Hematopoietic multipotent progenitor cell treated with erythropoietin and hydrocortisone succinate and interleukin-3 and kit ligand, for 17 days (in vitro differentiated cells): ENCODE measurements around the gene TRIO.
"Not testable (repeated sequence)": the region's sequence is repeated elsewhere in the genome, so short reads cannot be mapped to it uniquely, and the experiment has no call there.

ENCODE experiments used
- DNase-seq: peaks from one replicate; pipeline ENCODE4 v3.0.0-alpha.2; 2015; ENCODE audit warnings: low spot score

TRIO gene

DNA sequence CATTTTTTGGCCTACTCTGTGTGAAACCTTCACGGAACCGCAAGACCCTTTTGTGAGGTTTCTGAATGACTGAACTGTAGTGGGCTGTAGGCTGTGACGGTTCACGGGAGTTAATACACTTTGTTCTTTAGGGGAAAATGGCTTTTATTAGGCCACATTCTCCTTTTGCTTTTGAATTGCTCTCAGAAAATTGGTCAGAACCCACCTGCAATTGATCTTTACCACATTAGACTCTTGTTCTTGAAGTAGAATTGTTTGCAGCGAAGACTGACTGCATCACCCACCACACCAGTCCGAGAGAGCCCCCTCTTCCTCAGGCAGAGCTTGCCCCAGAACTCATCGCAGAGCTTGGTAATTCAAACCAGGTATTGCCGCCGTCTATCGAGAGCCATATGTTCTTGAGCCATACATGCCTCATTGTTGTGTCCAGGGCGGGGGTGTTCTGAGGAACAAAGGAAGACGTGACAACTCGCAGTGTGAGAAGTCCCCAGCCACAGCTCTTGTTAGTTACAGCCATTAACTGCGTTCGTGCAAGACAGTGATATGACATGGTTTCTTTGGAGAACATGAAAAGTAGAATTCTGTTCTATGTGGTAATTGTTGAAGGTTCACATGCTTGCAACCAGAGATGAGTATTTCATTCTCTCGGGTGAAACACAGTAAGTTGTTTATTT, 272.0 kb downstream of the TRIO start:
- no peak for DNase-seq

DNA sequence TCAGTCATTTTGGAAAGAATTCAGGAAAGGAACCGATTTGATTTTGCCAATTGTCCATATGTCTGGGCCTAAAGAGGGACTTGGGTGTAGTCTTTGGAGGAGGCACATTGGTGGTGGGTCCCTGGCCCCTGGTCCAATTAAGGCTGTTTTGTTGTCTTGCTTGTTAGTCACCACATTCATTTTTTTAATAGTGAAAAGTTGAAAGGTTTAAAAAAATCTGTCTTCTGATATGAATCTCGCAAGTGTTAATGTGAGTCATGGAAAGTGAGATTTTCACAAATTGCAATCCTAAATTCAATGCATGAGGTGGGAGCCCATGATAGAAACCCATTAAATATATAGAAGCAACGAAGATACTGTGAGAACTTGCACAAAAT, 272.5 kb downstream of the TRIO start:
- DNase-seq: no peak

DNA sequence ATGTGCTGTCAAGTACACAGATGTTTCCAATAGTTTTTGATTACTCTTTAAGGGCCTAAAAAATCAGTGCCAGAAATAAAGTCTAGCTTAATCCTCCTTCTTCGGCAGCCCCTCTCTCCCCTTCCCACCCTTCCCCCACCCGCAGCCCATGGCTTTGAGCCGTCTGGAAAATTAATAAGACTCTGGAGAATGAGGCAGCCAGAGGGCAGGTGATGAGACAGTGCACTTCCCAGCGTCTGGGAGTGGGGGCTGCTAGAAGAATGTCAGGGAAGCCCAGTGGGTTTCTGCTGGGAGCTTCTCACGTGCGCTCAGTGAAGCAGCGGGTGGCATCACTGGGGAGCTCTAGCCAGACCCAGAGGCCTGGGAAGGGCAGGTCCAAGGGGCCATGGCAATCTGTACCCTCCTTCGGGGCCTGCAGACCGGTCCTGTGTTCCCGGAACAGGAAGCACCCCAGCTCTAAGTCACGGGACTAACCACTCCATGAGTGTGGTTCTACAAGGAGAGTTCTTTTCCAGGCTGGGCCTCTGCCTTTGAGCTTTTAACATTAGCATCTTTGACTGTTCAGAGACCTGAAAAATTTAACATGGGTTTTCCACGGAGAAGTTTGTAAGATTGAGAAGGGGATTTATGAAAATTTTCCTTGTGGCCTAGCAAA, 273.6 kb downstream of the TRIO start:
- DNase-seq: no peak

DNA sequence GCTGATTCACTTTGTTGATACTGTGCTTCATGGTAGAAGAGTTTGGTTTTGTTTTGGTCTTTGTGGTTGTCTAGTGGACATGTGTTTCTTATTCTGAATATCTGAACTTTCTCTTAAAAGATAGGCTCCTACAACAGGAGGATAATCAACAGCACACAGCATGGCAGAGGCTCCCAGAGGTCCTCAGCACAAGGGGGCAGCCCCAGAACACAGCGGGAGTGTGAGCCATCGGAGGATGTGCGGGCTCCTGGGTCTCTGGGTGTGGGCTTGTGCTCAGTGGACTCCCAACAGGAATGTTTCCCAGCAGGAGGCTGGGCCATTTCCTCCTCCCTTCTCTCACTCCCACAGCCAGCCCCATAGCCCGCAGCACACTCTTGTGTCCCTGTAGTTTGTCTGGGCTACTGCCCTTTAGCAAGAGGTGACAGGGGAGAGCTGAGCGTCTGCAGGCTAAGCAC, 274.2 kb downstream of the TRIO start:
- no peak for DNase-seq

GRCh38 chr5:14417792-14418765, 274.9 kb downstream of the TRIO start:
- no peak for DNase-seq

DNA sequence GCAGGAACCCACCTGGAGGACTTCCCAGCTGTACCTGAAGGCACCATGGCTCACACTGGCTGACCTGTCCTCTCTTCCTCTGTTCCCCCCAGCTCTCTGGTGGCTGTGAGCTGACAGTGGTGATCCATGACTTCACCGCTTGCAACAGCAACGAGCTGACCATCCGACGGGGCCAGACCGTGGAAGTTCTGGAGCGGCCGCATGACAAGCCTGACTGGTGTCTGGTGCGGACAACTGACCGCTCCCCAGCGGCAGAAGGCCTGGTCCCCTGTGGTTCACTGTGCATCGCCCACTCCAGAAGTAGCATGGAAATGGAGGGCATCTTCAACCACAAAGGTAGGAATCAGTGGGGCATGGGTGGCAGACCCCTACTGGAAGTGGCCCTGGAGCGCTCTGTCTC, 276.5 kb downstream of the TRIO start:
- no peak for DNase-seq

DNA sequence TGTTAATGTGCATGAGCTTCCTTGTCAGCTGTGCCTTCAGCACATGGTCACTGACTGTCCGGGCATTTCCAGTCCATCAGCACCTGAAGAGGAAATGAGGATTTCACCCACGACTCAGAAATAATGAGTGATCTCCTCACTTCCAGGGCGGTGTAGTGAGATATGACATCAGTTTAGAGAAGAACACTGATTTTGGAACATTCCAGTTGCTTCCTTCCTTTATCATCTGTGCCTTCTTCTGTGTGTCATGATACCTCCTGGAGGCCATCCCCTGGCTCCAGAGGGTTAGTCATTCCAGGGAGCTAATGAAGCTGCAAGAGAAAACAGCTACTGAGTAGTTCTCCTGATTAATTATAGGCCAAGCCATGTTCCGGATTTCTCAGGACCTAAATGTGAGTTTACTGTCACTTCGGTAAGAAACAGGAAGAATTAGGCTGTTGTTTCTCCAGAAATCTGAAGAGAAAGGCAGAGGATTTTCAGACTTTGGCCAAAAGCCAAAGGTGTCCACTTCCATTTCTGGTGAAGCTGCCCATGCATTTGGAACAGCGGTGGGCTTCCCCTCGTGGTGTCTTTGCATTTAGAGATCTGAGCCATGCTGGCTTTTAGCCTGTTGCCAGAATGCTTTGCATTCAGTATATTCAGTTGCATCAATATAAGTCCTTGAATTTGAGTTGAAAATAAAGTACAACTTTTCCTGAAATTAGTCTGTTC, 277.1 kb downstream of the TRIO start:
- no peak for DNase-seq

- no peak for DNase-seq
Observed at GRCh38 chr5:14421851-14422250, 278.7 kb downstream of the TRIO start.

- DNase-seq: no peak
Observed at GRCh38 chr5:14424011-14424685, 281.0 kb downstream of the TRIO start.

GRCh38 chr5:14425559-14425958, 282.4 kb downstream of the TRIO start:
- no peak for DNase-seq

- DNase-seq: no peak
Observed at GRCh38 chr5:14426521-14426920, 283.4 kb downstream of the TRIO start.

GRCh38 chr5:14428302-14429081, 285.4 kb downstream of the TRIO start:
- no peak for DNase-seq

DNA sequence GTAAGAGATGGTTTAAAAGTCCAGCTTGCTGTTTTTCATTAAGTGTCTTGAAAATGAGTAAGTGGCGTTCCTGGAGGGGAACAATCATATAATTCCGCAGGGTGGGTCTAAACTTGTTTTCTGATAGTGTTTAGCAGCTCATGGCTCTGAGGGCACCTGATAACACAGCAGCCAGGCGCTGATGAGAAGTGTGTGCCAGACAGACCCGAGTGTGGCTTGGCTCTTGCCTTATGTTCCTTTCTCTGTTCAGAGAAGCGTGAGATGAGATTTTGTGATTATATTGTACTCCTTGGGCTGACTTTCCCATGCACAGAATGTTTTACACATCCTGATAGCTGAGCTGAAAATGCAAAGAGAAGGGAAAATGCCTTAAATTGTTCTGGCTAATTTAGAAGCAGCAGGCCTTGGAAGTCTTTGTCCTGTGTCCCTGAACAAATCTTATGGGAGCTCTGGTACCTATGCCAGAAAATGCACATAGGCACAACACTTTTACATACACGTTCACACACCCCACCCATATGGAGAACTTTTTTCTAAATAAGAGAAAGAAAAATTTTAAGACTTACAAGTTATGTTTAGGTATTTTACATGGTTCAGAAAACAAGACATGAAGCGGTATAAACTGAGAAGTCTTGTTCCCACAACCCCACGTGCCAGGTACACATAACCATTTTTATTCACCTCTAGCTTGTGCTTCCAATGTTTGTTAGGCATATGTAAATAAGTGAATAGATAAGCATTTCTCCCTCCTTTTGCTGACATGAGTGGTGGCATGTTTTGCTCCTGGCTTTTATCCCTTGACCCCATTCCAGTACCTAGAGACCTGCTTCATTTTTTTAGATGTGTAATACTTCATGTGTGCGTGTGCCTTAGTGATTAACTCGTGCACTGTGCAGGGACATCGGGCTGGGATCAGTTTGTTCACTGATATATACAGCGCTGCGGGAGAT, 286.2 kb downstream of the TRIO start:
- DNase-seq: peak; percentile 72

DNA sequence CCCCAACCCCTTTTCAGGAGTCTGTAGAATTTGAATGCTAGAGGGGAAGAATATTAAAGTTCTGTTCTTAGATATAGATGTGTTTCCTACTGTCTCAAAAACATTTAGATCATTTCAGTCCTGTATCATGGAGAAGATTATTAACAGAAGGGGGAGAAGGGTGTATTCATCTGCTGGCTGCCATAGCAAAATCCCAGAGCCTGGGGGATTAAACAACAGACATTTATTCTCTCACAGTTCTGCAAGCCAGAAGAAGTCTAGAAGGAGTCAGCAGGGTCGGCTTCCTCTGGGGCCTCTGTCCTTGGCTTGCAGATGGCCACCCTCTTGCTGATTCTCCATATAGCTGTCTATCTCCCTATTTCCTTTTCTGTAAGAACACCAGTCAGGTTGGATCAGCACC, 288.4 kb downstream of the TRIO start:
- no peak for DNase-seq

DNA sequence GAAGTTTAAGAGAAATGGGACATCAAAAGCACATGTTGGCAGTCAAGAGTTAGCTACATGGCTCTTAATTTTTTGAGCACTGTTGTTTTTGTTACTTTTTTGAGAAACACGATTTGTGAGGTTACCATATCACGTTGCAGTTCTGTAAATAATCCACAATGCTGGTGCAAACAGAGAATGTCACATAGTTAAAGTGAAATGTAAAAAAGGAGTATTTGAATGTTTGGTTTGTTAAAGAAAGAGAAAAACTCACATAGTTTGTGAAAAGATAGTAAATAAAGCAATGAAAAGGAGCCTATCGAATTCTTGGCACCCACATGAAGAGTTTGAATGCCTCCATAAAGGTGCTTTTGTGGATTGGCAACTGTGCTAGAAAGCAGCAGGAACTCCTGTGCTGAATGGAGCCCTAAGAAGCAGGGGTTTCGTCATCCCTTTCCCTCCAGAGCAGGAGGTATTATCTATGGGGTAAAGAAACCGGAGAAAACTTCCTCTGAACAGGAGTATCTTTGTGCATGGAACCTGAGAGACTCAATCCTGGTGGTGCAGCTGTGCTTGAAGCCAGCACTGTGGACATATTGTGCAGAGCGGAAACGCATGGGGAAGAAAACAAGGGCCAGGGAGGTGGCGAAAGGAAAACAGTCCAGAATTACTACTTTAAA, 289.9 kb downstream of the TRIO start:
- DNase-seq: no peak

- no peak for DNase-seq
Observed at GRCh38 chr5:14435481-14435880, 292.3 kb downstream of the TRIO start.

DNA sequence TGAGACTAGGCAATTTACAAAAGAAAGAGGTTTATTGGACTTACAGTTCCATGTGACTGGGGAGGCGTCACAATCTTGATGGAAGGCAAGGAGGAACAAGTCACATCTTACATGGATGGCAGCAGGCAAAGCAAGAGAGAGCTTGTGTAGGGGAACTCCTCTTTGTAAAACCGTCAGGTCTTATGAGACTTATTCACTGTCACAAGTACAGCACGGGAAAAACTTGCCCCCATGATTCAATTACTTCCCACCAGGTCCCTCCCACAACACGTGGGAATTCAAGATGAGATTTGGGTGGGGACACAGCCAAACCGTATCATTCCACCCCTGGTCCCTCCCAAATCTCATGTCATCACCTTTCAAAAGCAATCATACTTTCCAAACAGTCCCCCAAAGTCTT, 293.0 kb downstream of the TRIO start:
- DNase-seq: not testable (repeated sequence)

DNA sequence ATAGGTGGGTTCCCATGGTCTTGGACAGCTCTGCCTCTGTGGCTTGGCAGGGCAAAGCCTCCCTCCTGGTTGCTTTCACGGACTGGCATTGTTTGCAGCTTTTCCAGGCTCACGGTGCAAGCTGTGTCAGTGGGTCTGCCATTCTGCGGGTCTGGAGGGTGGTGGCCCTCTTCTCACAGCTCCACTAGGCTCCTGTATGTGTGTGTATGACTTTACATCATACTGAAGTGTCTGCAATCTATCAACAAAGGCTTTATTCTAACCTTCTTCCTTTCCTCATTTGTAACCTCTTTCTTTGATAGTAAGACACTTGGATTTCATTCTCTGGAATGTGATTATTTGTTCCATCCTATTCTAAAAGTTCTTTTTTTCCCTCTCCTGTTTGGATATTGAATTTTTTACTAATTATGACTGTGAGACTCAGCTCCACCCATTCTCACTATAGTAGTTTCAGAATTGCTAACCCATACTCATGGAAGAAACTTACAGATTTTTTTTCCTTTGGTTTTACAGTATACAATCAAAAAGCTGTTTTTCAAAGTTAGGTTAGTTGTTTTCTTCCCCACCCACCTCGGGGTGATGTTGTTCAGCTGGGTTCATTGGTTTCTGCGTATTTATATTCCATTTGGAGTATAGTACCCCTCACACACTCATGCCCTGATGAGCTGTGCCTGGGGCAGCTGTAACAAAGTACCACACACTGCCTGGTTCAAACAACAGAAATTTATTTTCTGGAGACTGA, 293.8 kb downstream of the TRIO start:
- no peak for DNase-seq
